SJCRH30 (cell line): ENCODE measurements around the gene ZNF736. TPM values are rescaled to one million over a fixed set of nuclear protein-coding genes. Genes with fewer than 3 reads are reported as not detected.
"Not testable (repeated sequence)": the region's sequence is repeated elsewhere in the genome, so short reads cannot be mapped to it uniquely, and the experiment has no call there.

ENCODE experiments used
- DNase-seq, 2 experiments: peaks; one replicate each; pipeline ENCODE4 v3.0.0-alpha.2; 2015 to 2020
- H3K27ac ChIP-seq: fragments of 250-450 bp; sonication (Bioruptor Pico); 2 replicates; pipeline ENCODE4 v1.5.1; 2020; ENCODE audit warnings: mild to moderate bottlenecking, moderate library complexity
- H3K27me3 ChIP-seq: fragments of 250-450 bp; sonication (Bioruptor Pico); 2 replicates; pipeline ENCODE4 v1.5.1; 2020; ENCODE audit warnings: mild to moderate bottlenecking, moderate library complexity
- H3K36me3 ChIP-seq: fragments of 250-450 bp; sonication (Bioruptor Pico); 2 replicates; pipeline ENCODE4 v1.5.1; 2020; ENCODE audit warnings: mild to moderate bottlenecking, moderate library complexity
- H3K4me1 ChIP-seq: fragments of 250-450 bp; sonication (Bioruptor Pico); 2 replicates; pipeline ENCODE4 v1.5.1; 2020; ENCODE audit warnings: mild to moderate bottlenecking, moderate library complexity
- H3K4me3 ChIP-seq: fragments of 250-450 bp; sonication (Bioruptor Pico); 2 replicates; pipeline ENCODE4 v1.5.1; 2020; ENCODE audit warnings: mild to moderate bottlenecking, moderate library complexity
- H3K9me3 ChIP-seq: fragments of 250-450 bp; sonication (Bioruptor Pico); replicated peaks from 2 replicates; pipeline ENCODE4 v1.5.1; 2020; ENCODE audit warnings: mild to moderate bottlenecking, moderate library complexity
- total RNA-seq: library from RNA; depleted of rRNA; stranded (reverse); fragments of >200 nt; shearing (Covaris generic); gene quantifications from 2 replicates; pipeline ENCODE4 v1.2.3, GENCODE V29; 2014; rRNA removed

ZNF736 gene
- total RNA-seq, result 19.2 and 25.0 TPM in 2 replicates

- H3K36me3 ChIP-seq, result peaks cover 14% of the 10 kb centered on the region
- H3K9me3 ChIP-seq, result peaks cover 9% of the 10 kb centered on the region
- DNase-seq, result peak; percentile 94 to 98
- H3K4me1 ChIP-seq, result no peaks in the 10 kb centered on the region
- peak within 1 kb of the TSS; percentile 88 for H3K27ac ChIP-seq
- H3K27me3 ChIP-seq, result no peaks in the 10 kb centered on the region
- H3K4me3 ChIP-seq, result peak within 1 kb of the TSS; percentile 78
Observed at GRCh38 chr7:64313740-64314491, at the start of gene ZNF736. Gene ZNF736 (plus strand): TSS chr7:64313961. CDS start chr7:64314151, 190 bp downstream.

- Histone ChIP-seq H3K27ac (no peak overlapping the region), H3K27me3 (no peaks in the 10 kb centered on the region), H3K36me3 (no peaks in the 10 kb centered on the region), H3K9me3 (peaks cover 14% of the 10 kb centered on the region; the same call in 1 of the 2 replicates), H3K4me3 (no peak overlapping the region), H3K4me1 (no peaks in the 10 kb centered on the region)
- DNase-seq, result no peak
Observed at GRCh38 chr7:64266341-64266919, 47.3 kb upstream of the ZNF736 start.

GRCh38 chr7:64277630-64278029 is 36.1 kb upstream of the ZNF736 start:
- DNase-seq, result no peak
- no peaks in the 10 kb centered on the region for H3K36me3 ChIP-seq
- no peaks in the 10 kb centered on the region for H3K9me3 ChIP-seq
- H3K4me3 ChIP-seq, result no peak overlapping the region
- H3K4me1 ChIP-seq, result no peaks in the 10 kb centered on the region
- no peak overlapping the region for H3K27ac ChIP-seq
- H3K27me3 ChIP-seq, result no peaks in the 10 kb centered on the region

GRCh38 chr7:64294701-64295420 is 18.9 kb upstream of the ZNF736 start:
- no peak overlapping the region for H3K4me3 ChIP-seq
- no peaks in the 10 kb centered on the region for H3K36me3 ChIP-seq
- no peak for DNase-seq
- no peak overlapping the region for H3K27ac ChIP-seq
- no peaks in the 10 kb centered on the region for H3K4me1 ChIP-seq
- H3K27me3 ChIP-seq, result no peaks in the 10 kb centered on the region
- H3K9me3 ChIP-seq, result no peaks in the 10 kb centered on the region

GRCh38 chr7:64297418-64297817 is 16.3 kb upstream of the ZNF736 start:
- H3K4me3 ChIP-seq, H3K36me3 ChIP-seq, H3K27ac ChIP-seq, H3K4me1 ChIP-seq, H3K9me3 ChIP-seq, H3K27me3 ChIP-seq, DNase-seq: not testable (repeated sequence)

GRCh38 chr7:64300641-64301405 is 12.9 kb upstream of the ZNF736 start:
- DNase-seq, result no peak
- H3K9me3 ChIP-seq, result no peaks in the 10 kb centered on the region

GRCh38 chr7:64307254-64308015 is 6.3 kb upstream of the ZNF736 start:
- DNase-seq, result no peak
- Histone ChIP-seq H3K4me1 (no peaks in the 10 kb centered on the region), H3K27me3 (no peaks in the 10 kb centered on the region), H3K9me3 (no peaks in the 10 kb centered on the region), H3K36me3 (no peaks in the 10 kb centered on the region), H3K27ac (no peak overlapping the region), H3K4me3 (no peak overlapping the region)

More at GRCh38 chr7:64300641-64301405, 12.9 kb upstream of the ZNF736 start:
- Histone ChIP-seq H3K27me3 (no peaks in the 10 kb centered on the region), H3K27ac (no peak overlapping the region), H3K4me3 (no peak overlapping the region), H3K36me3 (no peaks in the 10 kb centered on the region), H3K4me1 (no peaks in the 10 kb centered on the region)

GRCh38 chr7:64308016-64308270 is 5.8 kb upstream of the ZNF736 start:
- H3K36me3 ChIP-seq, result no peaks in the 10 kb centered on the region
- H3K9me3 ChIP-seq, result no peaks in the 10 kb centered on the region
- no peak overlapping the region for H3K4me3 ChIP-seq
- H3K27ac ChIP-seq, result no peak overlapping the region
- no peaks in the 10 kb centered on the region for H3K27me3 ChIP-seq
- H3K4me1 ChIP-seq, result no peaks in the 10 kb centered on the region
- no peak for DNase-seq

GRCh38 chr7:64310426-64310825 is 3.3 kb upstream of the ZNF736 start:
- no peaks in the 10 kb centered on the region for H3K27me3 ChIP-seq
- no peaks in the 10 kb centered on the region; the same call in 1 of the 2 replicates for H3K36me3 ChIP-seq
- no peak overlapping the region for H3K4me3 ChIP-seq
- no peak overlapping the region for H3K27ac ChIP-seq
- H3K9me3 ChIP-seq, result peaks cover 6% of the 10 kb centered on the region
- no peak for DNase-seq
- no peaks in the 10 kb centered on the region for H3K4me1 ChIP-seq

- Histone ChIP-seq H3K4me3 (no peak overlapping the region), H3K9me3 (peaks cover 9% of the 10 kb centered on the region), H3K27ac (no peak overlapping the region), H3K27me3 (no peaks in the 10 kb centered on the region), H3K36me3 (peaks cover 9% of the 10 kb centered on the region), H3K4me1 (no peaks in the 10 kb centered on the region)
- DNase-seq, result no peak
Observed at GRCh38 chr7:64312826-64313225, 935 bp upstream of the ZNF736 start.

GRCh38 chr7:64314566-64314965 is 805 bp downstream of the ZNF736 start:
- H3K4me3 ChIP-seq, result peak overlapping the region; percentile 78
- peak; percentile 11 to 17 for DNase-seq
- peak overlapping the region; percentile 88 for H3K27ac ChIP-seq
- H3K4me1 ChIP-seq, result no peaks in the 10 kb centered on the region
- H3K27me3 ChIP-seq, result no peaks in the 10 kb centered on the region
- peaks cover 14% of the 10 kb centered on the region for H3K36me3 ChIP-seq
- H3K9me3 ChIP-seq, result peaks cover 9% of the 10 kb centered on the region

GRCh38 chr7:64316031-64316742 is 2.4 kb downstream of the ZNF736 start:
- H3K4me3 ChIP-seq, H3K9me3 ChIP-seq, DNase-seq, H3K4me1 ChIP-seq, H3K27ac ChIP-seq, H3K27me3 ChIP-seq: not testable (repeated sequence)
- peaks cover 25% of the 10 kb centered on the region for H3K36me3 ChIP-seq

- Histone ChIP-seq H3K27me3 (no peaks in the 10 kb centered on the region), H3K27ac (no peak overlapping the region), H3K9me3 (peaks cover 4% of the 10 kb centered on the region; the same call in 1 of the 2 replicates), H3K36me3 (peaks cover 33% of the 10 kb centered on the region), H3K4me3 (no peak overlapping the region), H3K4me1 (no peaks in the 10 kb centered on the region)
- DNase-seq, result no peak
Observed at GRCh38 chr7:64320547-64321513, 7.1 kb downstream of the ZNF736 start.
